H9 (cell line): ENCODE results near the gene YLPM1. TPM values are rescaled to one million over a fixed set of nuclear protein-coding genes. Genes with fewer than 3 reads are reported as not detected.

Experiments
- DNase-seq: peaks from one replicate; pipeline ENCODE4 v3.0.0-alpha.2; 2017
- H2AFZ ChIP-seq: one replicate; pipeline ENCODE4 v1.6.1; 2013; ENCODE audit warnings: mild to moderate bottlenecking, low read length, control low read depth, moderate library complexity
- H2AK5ac ChIP-seq: 2 replicates; pipeline ENCODE4 v1.6.1; 2013; ENCODE audit warnings: low read length, control low read depth, mixed read lengths; ENCODE audit not compliant: insufficient read length
- H2BK120ac ChIP-seq: one replicate; pipeline ENCODE4 v1.6.1; 2013; ENCODE audit warnings: low read depth, mild to moderate bottlenecking, low read length, control low read depth, inconsistent platforms; ENCODE audit not compliant: poor library complexity, severe bottlenecking
- H2BK12ac ChIP-seq: 2 replicates; pipeline ENCODE4 v1.6.1; 2013; ENCODE audit warnings: low read length, control low read depth, mixed read lengths, low read depth; ENCODE audit not compliant: insufficient read length
- H2BK15ac ChIP-seq: 2 replicates; pipeline ENCODE4 v1.6.1; 2013; ENCODE audit warnings: low read depth, low read length, control low read depth
- H2BK20ac ChIP-seq: one replicate; pipeline ENCODE4 v1.6.1; 2013; ENCODE audit warnings: low read depth, mild to moderate bottlenecking, low read length, control low read depth, inconsistent platforms; ENCODE audit not compliant: poor library complexity, severe bottlenecking
- H2BK5ac ChIP-seq: 2 replicates; pipeline ENCODE4 v1.6.1; 2013; ENCODE audit warnings: low read length, control low read depth, mixed read lengths; ENCODE audit not compliant: insufficient read length
- H3K14ac ChIP-seq: 2 replicates; pipeline ENCODE4 v1.6.1; 2013; ENCODE audit warnings: low read length, control low read depth; ENCODE audit not compliant: insufficient read depth
- H3K18ac ChIP-seq: 2 replicates; pipeline ENCODE4 v1.6.1; 2013; ENCODE audit warnings: low read depth, mild to moderate bottlenecking, mixed read lengths, low read length, control low read depth; ENCODE audit not compliant: insufficient read length
- H3K23ac ChIP-seq: 2 replicates; pipeline ENCODE4 v1.6.1; 2013; ENCODE audit warnings: low read length, control low read depth, mixed read lengths, low read depth; ENCODE audit not compliant: insufficient read length
- H3K23me2 ChIP-seq: 2 replicates; pipeline ENCODE4 v1.6.1; 2013; ENCODE audit warnings: low read depth, mild to moderate bottlenecking, mixed read lengths, low read length, control low read depth; ENCODE audit not compliant: insufficient read length, poor library complexity, severe bottlenecking
- H3K27ac ChIP-seq: 2 replicates; pipeline ENCODE4 v1.5.1; 2013; ENCODE audit warnings: low read length, control low read depth, mixed read lengths, low read depth; ENCODE audit not compliant: insufficient read length
- H3K27me3 ChIP-seq: 2 replicates; pipeline ENCODE4 v1.6.1; 2013; ENCODE audit warnings: low read length, control low read depth, inconsistent platforms; ENCODE audit not compliant: insufficient read depth
- H3K4ac ChIP-seq: 2 replicates; pipeline ENCODE4 v1.6.1; 2013; ENCODE audit warnings: low read depth, mild to moderate bottlenecking, control low read depth, inconsistent platforms, low read length, moderate library complexity
- H3K4me1 ChIP-seq: 2 replicates; pipeline ENCODE4 v1.6.1; 2013; ENCODE audit warnings: low read length, control low read depth, inconsistent platforms; ENCODE audit not compliant: insufficient read depth
- H3K4me2 ChIP-seq: 2 replicates; pipeline ENCODE4 v1.6.1; 2013; ENCODE audit warnings: low read length, control low read depth, mixed read lengths; ENCODE audit not compliant: insufficient read length, insufficient read depth
- H3K56ac ChIP-seq: 2 replicates; pipeline ENCODE4 v1.6.1; 2013; ENCODE audit warnings: low read depth, mild to moderate bottlenecking, mixed read lengths, low read length, control low read depth; ENCODE audit not compliant: insufficient read length
- H3K79me1 ChIP-seq: 2 replicates; pipeline ENCODE4 v1.6.1; 2013; ENCODE audit warnings: low read depth, mild to moderate bottlenecking, moderate library complexity, low read length, control low read depth, inconsistent platforms; ENCODE audit not compliant: insufficient read depth, poor library complexity, severe bottlenecking
- H3K79me2 ChIP-seq: 2 replicates; pipeline ENCODE4 v1.6.1; 2013; ENCODE audit warnings: low read length, control low read depth, inconsistent platforms; ENCODE audit not compliant: insufficient read depth
- H3K9ac ChIP-seq: 2 replicates; pipeline ENCODE4 v1.6.1; 2013; ENCODE audit warnings: low read length, control low read depth, mixed read lengths; ENCODE audit not compliant: insufficient read length; ENCODE audit errors: extremely low read depth
- H3K9me3 ChIP-seq: one replicate; pipeline ENCODE4 v1.6.1; 2013; ENCODE audit warnings: low read depth, low read length, inconsistent platforms; ENCODE audit not compliant: control insufficient read depth
- H3T11ph ChIP-seq: one replicate; pipeline ENCODE4 v1.6.1; 2013; ENCODE audit warnings: mild to moderate bottlenecking, low read length, control low read depth, inconsistent platforms
- H4K20me1 ChIP-seq: one replicate; pipeline ENCODE4 v1.6.1; 2013; ENCODE audit not compliant: control insufficient read depth, insufficient read length, insufficient read depth
- H4K5ac ChIP-seq: 2 replicates; pipeline ENCODE4 v1.6.1; 2013; ENCODE audit warnings: low read depth, mild to moderate bottlenecking, mixed read lengths, low read length, control low read depth; ENCODE audit not compliant: insufficient read length
- H4K8ac ChIP-seq: replicated peaks from 2 replicates; pipeline ENCODE4 v1.6.1; 2013; ENCODE audit warnings: low read length, control low read depth, mixed read lengths, low read depth; ENCODE audit not compliant: insufficient read length
- H4K91ac ChIP-seq: 2 replicates; pipeline ENCODE4 v1.6.1; 2013; ENCODE audit warnings: low read depth, mild to moderate bottlenecking, moderate library complexity, mixed read lengths, low read length, control low read depth; ENCODE audit not compliant: insufficient read length
- H3K27ac Mint-ChIP-seq, 3 experiments: 2 replicates in 2 of 3; 3 replicates in 1 of 3; pipeline ENCODE4 v1.8.0; 2020 to 2021; ENCODE audit warnings: mixed read lengths in 3 of 3, mild to moderate bottlenecking in 1 of 3, moderate library complexity in 1 of 3
- H3K27me3 Mint-ChIP-seq: 2 replicates; pipeline ENCODE4 v1.8.0; 2021; ENCODE audit warnings: low read depth, mild to moderate bottlenecking, moderate library complexity, mixed read lengths
- H3K36me3 Mint-ChIP-seq, 3 experiments: 2 replicates in 2 of 3; 3 replicates in 1 of 3; pipeline ENCODE4 v1.8.0; 2020 to 2021; ENCODE audit warnings: low read depth in 3 of 3, mixed read lengths in 3 of 3; ENCODE audit not compliant: insufficient read depth in 1 of 3
- H3K4me1 Mint-ChIP-seq, 2 experiments: 2 replicates each; pipeline ENCODE4 v1.8.0; 2020; ENCODE audit warnings: mixed read lengths in 2 of 2
- H3K4me3 Mint-ChIP-seq, 2 experiments: 2 replicates in 1 of 2; 3 replicates in 1 of 2; pipeline ENCODE4 v1.8.0; 2020 to 2021; ENCODE audit warnings: mild to moderate bottlenecking in 2 of 2, mixed read lengths in 2 of 2, moderate library complexity in 1 of 2
- H3K9me3 Mint-ChIP-seq, 2 experiments: 2 replicates in 1 of 2; 3 replicates in 1 of 2; pipeline ENCODE4 v1.8.0; 2020; ENCODE audit warnings: mild to moderate bottlenecking in 2 of 2, mixed read lengths in 2 of 2, moderate library complexity in 1 of 2
- WGBS: extraction: QIAGEN DNeasy Blood & Tissue Kit; methylation state at CpG from one replicate; pipeline ENCODE4 v1.1.7; 2013; ENCODE audit warnings: missing lambda C conversion rate, low lambda C conversion rate, mixed read lengths; ENCODE audit not compliant: insufficient read length; ENCODE audit errors: extremely low coverage; 5-methylcytosine and 5-hydroxymethylcytosine counted together
- total RNA-seq: library from RNA; stranded (reverse); gene quantifications from 2 replicates; pipeline ENCODE4 v1.2.1, GENCODE V29; 2021
- TF ChIP-seq, protein P1 (sequence below): fragments of 200-600 bp; sonication (generic); conservative IDR thresholded peaks from 3 replicates; pipeline ENCODE4 v1.8.0; 2021; ENCODE audit warnings: antibody characterized with exemption, mild to moderate bottlenecking

The YLPM1 gene
- total RNA-seq, 1 experiment from 2014 or later: 82.2 TPM

DNA sequence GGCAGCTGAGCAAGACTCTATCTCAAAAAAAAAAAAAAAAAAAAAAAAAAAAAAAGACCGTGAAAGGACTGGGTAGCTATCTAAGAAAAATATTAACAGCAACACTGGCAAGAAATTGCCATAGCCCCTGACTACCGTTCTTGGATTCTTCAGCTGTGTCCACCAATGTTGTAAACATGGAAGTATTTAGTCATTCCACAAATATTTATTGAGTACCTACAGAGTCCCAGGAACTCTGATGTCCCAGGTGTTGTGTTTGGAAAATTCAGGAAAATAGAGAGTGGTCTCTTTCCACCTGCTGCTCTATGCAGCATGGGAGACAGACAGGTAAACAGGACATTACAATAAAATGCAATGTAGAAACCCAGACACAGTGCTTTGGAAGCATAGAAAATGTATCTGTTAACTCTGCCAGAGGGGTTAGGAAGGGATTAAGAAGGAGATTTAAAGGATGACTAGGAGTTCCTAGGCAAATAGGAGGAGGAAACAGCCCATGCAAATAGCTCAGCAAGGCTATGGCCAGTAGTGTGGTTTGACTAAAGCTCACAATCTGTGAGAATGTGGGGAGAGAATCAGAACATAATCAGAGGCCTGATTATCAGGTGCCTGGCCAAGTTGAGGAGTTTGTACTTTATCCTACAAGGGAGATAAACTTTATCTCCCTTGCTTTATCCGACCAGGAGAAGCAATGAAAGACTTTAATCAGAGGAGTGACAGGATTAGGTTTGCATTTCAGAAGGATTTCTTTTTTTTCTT, 116.5 kb downstream of the YLPM1 start:
- Histone ChIP-seq H2AK5ac (no peak overlapping the region), H3K23me2 (peaks cover 11% of the 10 kb centered on the region), H2BK20ac (no peak overlapping the region), H3K79me1 (peaks cover 17% of the 10 kb centered on the region), H3K14ac (no peak overlapping the region), H3K23ac (no peak overlapping the region), H3K4me1 (peaks cover 13% of the 10 kb centered on the region), H3K27ac (no peak overlapping the region), H4K5ac (no peak overlapping the region), H2AFZ (no peak overlapping the region), H2BK12ac (no peak overlapping the region), H3T11ph (no peak overlapping the region), H3K4ac (no peak overlapping the region), H2BK120ac (no peak overlapping the region), H4K20me1 (no peaks in the 10 kb centered on the region), H3K9ac (no peak overlapping the region), H2BK15ac (no peak overlapping the region), H4K91ac (no peak overlapping the region), H3K9me3 (no peaks in the 10 kb centered on the region), H3K79me2 (peaks cover 21% of the 10 kb centered on the region; the same call in 1 of the 2 replicates), H2BK5ac (no peak overlapping the region), H4K8ac (no peak overlapping the region), H3K27me3 (no peaks in the 10 kb centered on the region), H3K56ac (no peak overlapping the region), H3K4me2 (no peak overlapping the region), H3K18ac (no peak overlapping the region)
- WGBS: no CpG with 5 or more reads among the region's 3 CpGs
- Mint-ChIP-seq H3K27ac (no peak overlapping the region; a peak in 1 of 7 replicates), H3K4me3 (no peak overlapping the region), H3K36me3 (peaks cover 0 to 9% (median 6%) of the 10 kb centered on the region in 3 experiments; a peak in 4 of 7 replicates), H3K4me1 (peaks cover 36 to 49% of the 10 kb centered on the region in 2 experiments), H3K27me3 (no peaks in the 10 kb centered on the region), H3K9me3 (no peaks in the 10 kb centered on the region)
- TF ChIP-seq, protein P1, sequence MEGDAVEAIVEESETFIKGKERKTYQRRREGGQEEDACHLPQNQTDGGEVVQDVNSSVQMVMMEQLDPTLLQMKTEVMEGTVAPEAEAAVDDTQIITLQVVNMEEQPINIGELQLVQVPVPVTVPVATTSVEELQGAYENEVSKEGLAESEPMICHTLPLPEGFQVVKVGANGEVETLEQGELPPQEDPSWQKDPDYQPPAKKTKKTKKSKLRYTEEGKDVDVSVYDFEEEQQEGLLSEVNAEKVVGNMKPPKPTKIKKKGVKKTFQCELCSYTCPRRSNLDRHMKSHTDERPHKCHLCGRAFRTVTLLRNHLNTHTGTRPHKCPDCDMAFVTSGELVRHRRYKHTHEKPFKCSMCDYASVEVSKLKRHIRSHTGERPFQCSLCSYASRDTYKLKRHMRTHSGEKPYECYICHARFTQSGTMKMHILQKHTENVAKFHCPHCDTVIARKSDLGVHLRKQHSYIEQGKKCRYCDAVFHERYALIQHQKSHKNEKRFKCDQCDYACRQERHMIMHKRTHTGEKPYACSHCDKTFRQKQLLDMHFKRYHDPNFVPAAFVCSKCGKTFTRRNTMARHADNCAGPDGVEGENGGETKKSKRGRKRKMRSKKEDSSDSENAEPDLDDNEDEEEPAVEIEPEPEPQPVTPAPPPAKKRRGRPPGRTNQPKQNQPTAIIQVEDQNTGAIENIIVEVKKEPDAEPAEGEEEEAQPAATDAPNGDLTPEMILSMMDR: no peak
- no peak for DNase-seq
